HEK293 (cell line): Measurements from ENCODE around the gene DPM1.

ENCODE experiments used
- CTCF ChIA-PET: fragments of 350-600 bp; formaldehyde crosslinking; extraction: SDS; loops from one replicate; lab custom pipeline; 2021; ENCODE audit warnings: antibody characterized with exemption; lab: Yijun Ruan, JAX
- POLR2A ChIA-PET: fragments of 300-600 bp; formaldehyde crosslinking; extraction: SDS; loops from one replicate; lab custom pipeline; 2020; ENCODE audit warnings: antibody characterized with exemption, inconsistent platforms; lab: Yijun Ruan, JAX
- H3K27ac ChIP-seq: fragments of 200-500 bp; sonication (Bioruptor generic); 2 replicates; pipeline ENCODE4 v1.5.1; 2014; ENCODE audit warnings: low read depth, low read length, control low read depth, inconsistent platforms; ENCODE audit errors: extremely low read depth
- H3K36me3 ChIP-seq, 2 experiments: fragments of 200-500 bp in 1 of 2; sonication (Bioruptor generic) in 1 of 2; 1 replicate in 1 of 2; 2 replicates in 1 of 2; pipeline ENCODE4 v1.5.1; 2014 to 2017; ENCODE audit warnings: inconsistent platforms in 2 of 2, low read length in 2 of 2; ENCODE audit not compliant: control insufficient read depth in 2 of 2, insufficient read depth in 1 of 2
- H3K4me1 ChIP-seq: fragments of 200-500 bp; sonication (Bioruptor generic); 2 replicates; pipeline ENCODE4 v1.5.1; 2014; ENCODE audit warnings: mild to moderate bottlenecking, low read length, inconsistent platforms; ENCODE audit not compliant: control insufficient read depth, insufficient read depth
- H3K4me3 ChIP-seq: 2 replicates; pipeline ENCODE4 v1.5.1; 2011; ENCODE audit warnings: low read depth, mild to moderate bottlenecking, control low read depth, low read length, moderate library complexity
- H3K9me3 ChIP-seq: fragments of 200-500 bp; sonication (Bioruptor generic); 2 replicates; pipeline ENCODE4 v1.5.1; 2014; ENCODE audit warnings: low read depth, low read length, inconsistent platforms; ENCODE audit not compliant: control insufficient read depth, insufficient read depth
- CTCF ChIP-seq: fragments of 450-650 bp; formaldehyde crosslinking; IDR thresholded peaks from 2 replicates; pipeline ENCODE4 v1.5.1; 2016; ENCODE audit warnings: missing biosample characterization, missing genetic modification characterization
- OVOL3 ChIP-seq: fragments of 450-650 bp; formaldehyde crosslinking; IDR thresholded peaks from 2 replicates; pipeline ENCODE4 v1.5.1; 2016; ENCODE audit warnings: missing biosample characterization, missing genetic modification characterization
- PRDM10 ChIP-seq: fragments of 450-650 bp; formaldehyde crosslinking; IDR thresholded peaks from 2 replicates; pipeline ENCODE4 v1.5.1; 2016; ENCODE audit warnings: missing biosample characterization, missing genetic modification characterization
- TSHZ1 ChIP-seq: fragments of 450-650 bp; formaldehyde crosslinking; IDR thresholded peaks from 2 replicates; pipeline ENCODE4 v1.5.1; 2016; ENCODE audit warnings: missing biosample characterization, missing genetic modification characterization, borderline replicate concordance
- WT1 ChIP-seq: fragments of 450-650 bp; formaldehyde crosslinking; IDR thresholded peaks from 2 replicates; pipeline ENCODE4 v1.5.1; 2016; ENCODE audit warnings: missing biosample characterization, missing genetic modification characterization
- ZIC2 ChIP-seq: fragments of 450-650 bp; formaldehyde crosslinking; IDR thresholded peaks from 2 replicates; pipeline ENCODE4 v1.5.1; 2016; ENCODE audit warnings: missing biosample characterization, missing genetic modification characterization
- ZNF133 ChIP-seq: fragments of 450-650 bp; formaldehyde crosslinking; IDR thresholded peaks from 2 replicates; pipeline ENCODE4 v1.5.1; 2016; ENCODE audit warnings: missing biosample characterization, missing genetic modification characterization
- ZNF155 ChIP-seq: fragments of 450-650 bp; formaldehyde crosslinking; IDR thresholded peaks from 2 replicates; pipeline ENCODE4 v1.5.1; 2016; ENCODE audit warnings: missing biosample characterization, missing genetic modification characterization
- ZNF394 ChIP-seq: fragments of 450-650 bp; formaldehyde crosslinking; IDR thresholded peaks from 2 replicates; pipeline ENCODE4 v1.5.1; 2016; ENCODE audit warnings: missing biosample characterization, missing genetic modification characterization, mild to moderate bottlenecking, moderate library complexity, borderline replicate concordance
- ZNF416 ChIP-seq: fragments of 450-650 bp; formaldehyde crosslinking; IDR thresholded peaks from 2 replicates; pipeline ENCODE4 v1.5.1; 2016; ENCODE audit warnings: missing biosample characterization, missing genetic modification characterization
- ZNF473 ChIP-seq: fragments of 450-650 bp; formaldehyde crosslinking; IDR thresholded peaks from 2 replicates; pipeline ENCODE4 v1.5.1; 2017; ENCODE audit warnings: missing biosample characterization, missing genetic modification characterization
- ZNF518A ChIP-seq: fragments of 450-650 bp; formaldehyde crosslinking; conservative IDR thresholded peaks from 2 replicates; pipeline ENCODE4 v1.5.1; 2016; ENCODE audit warnings: low read depth, missing biosample characterization, missing genetic modification characterization
- ZNF660 ChIP-seq: fragments of 450-650 bp; IDR thresholded peaks from 2 replicates; pipeline ENCODE4 v1.5.1; 2018; ENCODE audit warnings: missing biosample characterization, mild to moderate bottlenecking, missing genetic modification characterization
- ZNF747 ChIP-seq: fragments of 450-650 bp; formaldehyde crosslinking; IDR thresholded peaks from 2 replicates; pipeline ENCODE4 v1.5.1; 2016; ENCODE audit warnings: missing biosample characterization, missing genetic modification characterization
- ZSCAN18 ChIP-seq: fragments of 450-650 bp; formaldehyde crosslinking; IDR thresholded peaks from 2 replicates; pipeline ENCODE4 v1.5.1; 2016; ENCODE audit warnings: missing biosample characterization, missing genetic modification characterization

DPM1 gene

GRCh38 chr20:50977066-50978021 is 19.0 kb upstream of the DPM1 start (continued):
- TF ChIP-seq ZSCAN18 (tag by site-specific recombination) (no peak), OVOL3 (tag by site-specific recombination) (no peak), ZNF660 (no peak), ZNF133 (tag by site-specific recombination) (no peak)

- ChIA-PET POLR2A (no interaction called here), CTCF (interaction anchor here (1.6 kb wide), 1 partner anchor 181 kb away, joined by 3 read pairs; the partner anchor contains the start of gene BCAS4)
- H3K9me3 ChIP-seq = no peaks in the 10 kb centered on the region
- H3K36me3 ChIP-seq = no peaks in the 10 kb centered on the region
- H3K27ac ChIP-seq = no peak overlapping the region
- H3K4me3 ChIP-seq = no peak overlapping the region
- H3K4me1 ChIP-seq = no peaks in the 10 kb centered on the region
- TF ChIP-seq ZIC2 (tag by site-specific recombination) = peak; percentile 66
- TF ChIP-seq CTCF (tag by site-specific recombination) = no peak
- TF ChIP-seq WT1 = no peak
Measured at GRCh38 chr20:50975701-50976330, 17.5 kb upstream of the DPM1 start.

- POLR2A ChIA-PET = no interaction called here
- H3K9me3 ChIP-seq = no peaks in the 10 kb centered on the region
- TF ChIP-seq ZNF155 (tag by site-specific recombination) (no peak), TSHZ1 (tag by site-specific recombination) (no peak), ZNF394 (tag by site-specific recombination) (no peak), PRDM10 (tag by site-specific recombination) (no peak), ZNF747 (no peak), ZNF518A (tag by site-specific recombination) (no peak), ZNF473 (tag by site-specific recombination) (no peak), ZNF416 (tag by site-specific recombination) (no peak)
Measured at GRCh38 chr20:50969912-50970311, 11.6 kb upstream of the DPM1 start.

More at GRCh38 chr20:50969912-50970311, 11.6 kb upstream of the DPM1 start:
- no peak overlapping the region for H3K27ac ChIP-seq
- H3K4me3 ChIP-seq = no peak overlapping the region
- CTCF ChIA-PET = no interaction called here
- H3K4me1 ChIP-seq = no peaks in the 10 kb centered on the region
- H3K36me3 ChIP-seq = no peaks in the 10 kb centered on the region
